Activated naive CD4-positive, alpha-beta T cell treated with anti-CD3 and anti-CD28 coated beads, Interleukin-2, amount 50 U/mL, for 72 hours (primary cell): ENCODE measurements around the gene KCNIP3. TPM values are rescaled to one million over a fixed set of nuclear protein-coding genes. Genes with fewer than 3 reads are reported as not detected.
A peak's percentile ranks its signal among the peaks of the same experiment; 100 is the strongest.

Source experiments
- ATAC-seq, 2 donors: fragments of 150-1000 bp; cut with Tn5 transposase; 2 replicates each; pipeline ENCODE4 v1.10.0; 2021; ENCODE audit warnings: mild to moderate bottlenecking in 2 of 2, moderate library complexity in 2 of 2
- DNase-seq, 2 donors: peaks; one replicate each; pipeline ENCODE4 v3.0.0; 2021 to 2022; ENCODE audit warnings: low spot score in 2 of 2
- H3K27ac Mint-ChIP-seq, 2 donors: one replicate each; pipeline ENCODE4 v1.8.0; 2022; ENCODE audit warnings: mild to moderate bottlenecking in 2 of 2, mixed read lengths in 2 of 2
- H3K36me3 Mint-ChIP-seq, 2 donors: one replicate each; pipeline ENCODE4 v1.8.0; 2022; ENCODE audit warnings: mixed read lengths in 2 of 2
- H3K9me3 Mint-ChIP-seq, 2 donors: one replicate each; pipeline ENCODE4 v1.8.0; 2022; ENCODE audit warnings: mixed read lengths in 2 of 2
- total RNA-seq, 2 donors: library from RNA; stranded (reverse); gene quantifications; one replicate each; pipeline ENCODE4 v1.2.3, GENCODE V29; 2022

KCNIP3 gene
- total RNA-seq, 2 donors from 2014 or later: not detected

DNA sequence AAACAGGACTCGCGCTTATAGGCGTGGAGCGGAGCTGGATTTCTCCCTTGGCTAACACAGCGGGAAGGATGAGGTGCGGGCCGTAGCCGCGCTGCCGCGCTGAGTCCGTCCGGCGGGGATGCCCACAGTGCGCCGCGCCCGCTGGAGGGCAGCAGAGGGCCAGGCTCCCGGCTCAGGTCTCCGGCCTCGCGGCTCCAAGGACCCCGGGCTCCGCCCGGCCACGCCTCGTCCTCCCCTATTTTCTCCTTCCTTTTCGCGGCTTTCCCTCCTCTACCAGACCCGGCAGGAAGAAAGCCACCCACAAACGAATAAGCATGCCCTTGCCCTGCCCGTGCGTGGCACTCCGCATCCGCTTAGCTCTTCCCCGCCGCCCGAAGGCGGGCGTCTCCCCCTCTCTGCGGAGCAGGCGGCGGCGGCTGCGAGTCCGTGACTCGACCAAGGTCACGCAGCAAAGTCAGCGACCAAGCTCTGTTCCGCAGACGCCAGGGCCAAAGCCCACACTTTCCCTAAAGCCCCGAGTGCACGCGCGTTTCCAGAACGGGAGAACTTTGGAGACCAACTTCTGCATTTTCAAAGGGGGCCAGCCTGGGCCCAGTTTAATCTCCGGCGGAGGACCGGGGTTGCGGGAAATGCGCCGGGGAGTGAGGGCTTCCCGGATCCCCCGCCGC is 48.5 kb downstream of the KCNIP3 start:
- H3K36me3 Mint-ChIP-seq: no peaks in the 10 kb centered on the region
- ATAC-seq: peak; percentile 91 to 92
- no peaks in the 10 kb centered on the region for H3K9me3 Mint-ChIP-seq
- no peak overlapping the region for H3K27ac Mint-ChIP-seq
- DNase-seq: peak; percentile 59 to 82

- no peaks in the 10 kb centered on the region for H3K36me3 Mint-ChIP-seq
- H3K27ac Mint-ChIP-seq: no peak overlapping the region
- ATAC-seq (peak; percentile 19 to 27), DNase-seq (peak in 1 of 2 donors; percentile 44)
- H3K9me3 Mint-ChIP-seq: no peaks in the 10 kb centered on the region
Observed at GRCh38 chr2:95346231-95346737, 49.1 kb downstream of the KCNIP3 start.

DNA sequence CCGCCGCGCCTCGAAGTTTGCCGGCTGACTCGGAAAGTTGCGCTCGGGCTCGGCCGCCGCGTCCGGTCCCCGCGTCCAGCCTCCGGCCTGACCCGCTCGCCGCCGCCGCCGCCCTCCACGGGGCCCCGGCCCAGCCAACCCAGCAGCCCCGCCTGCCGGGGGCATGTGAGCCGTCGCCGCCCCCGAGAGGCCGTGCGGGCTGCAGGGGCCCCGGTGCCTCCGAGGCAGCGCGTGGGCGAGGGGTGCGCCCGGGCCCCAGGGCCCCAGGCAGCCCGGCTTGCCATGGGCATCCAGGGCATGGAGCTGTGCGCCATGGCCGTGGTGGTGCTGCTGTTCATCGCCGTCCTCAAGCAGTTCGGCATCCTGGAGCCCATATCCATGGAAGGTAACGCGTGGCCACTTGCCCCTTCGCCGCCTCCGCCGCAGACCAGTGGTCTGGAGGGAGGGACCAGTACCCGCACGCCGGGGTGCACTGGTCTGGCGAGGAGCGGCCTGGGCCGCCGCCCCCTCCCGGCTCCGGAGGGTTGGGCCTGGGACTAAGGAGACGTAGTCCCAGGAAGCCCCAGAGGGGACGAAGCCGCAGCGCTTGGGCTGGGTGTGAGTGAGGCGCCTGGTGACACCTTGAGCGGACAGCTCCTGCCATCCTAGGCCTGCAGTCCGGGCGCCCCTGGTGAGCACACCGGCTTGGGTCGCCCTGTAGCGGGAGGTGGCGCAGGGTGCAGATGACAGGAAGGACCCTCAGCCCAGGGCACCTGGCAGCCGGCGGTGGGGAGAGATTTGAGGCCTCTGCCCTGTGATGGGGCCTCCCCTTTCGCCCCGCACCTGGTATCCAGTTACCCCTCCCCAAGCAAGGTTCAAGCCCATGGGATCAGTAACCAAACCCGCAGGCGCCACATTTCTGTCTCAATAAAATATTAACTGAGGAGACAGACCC is 49.9 kb downstream of the KCNIP3 start:
- ATAC-seq (no peak), DNase-seq (peak in 1 of 2 donors; percentile 53)
- no peaks in the 10 kb centered on the region for H3K36me3 Mint-ChIP-seq
- no peaks in the 10 kb centered on the region for H3K9me3 Mint-ChIP-seq
- H3K27ac Mint-ChIP-seq: no peak overlapping the region

DNA sequence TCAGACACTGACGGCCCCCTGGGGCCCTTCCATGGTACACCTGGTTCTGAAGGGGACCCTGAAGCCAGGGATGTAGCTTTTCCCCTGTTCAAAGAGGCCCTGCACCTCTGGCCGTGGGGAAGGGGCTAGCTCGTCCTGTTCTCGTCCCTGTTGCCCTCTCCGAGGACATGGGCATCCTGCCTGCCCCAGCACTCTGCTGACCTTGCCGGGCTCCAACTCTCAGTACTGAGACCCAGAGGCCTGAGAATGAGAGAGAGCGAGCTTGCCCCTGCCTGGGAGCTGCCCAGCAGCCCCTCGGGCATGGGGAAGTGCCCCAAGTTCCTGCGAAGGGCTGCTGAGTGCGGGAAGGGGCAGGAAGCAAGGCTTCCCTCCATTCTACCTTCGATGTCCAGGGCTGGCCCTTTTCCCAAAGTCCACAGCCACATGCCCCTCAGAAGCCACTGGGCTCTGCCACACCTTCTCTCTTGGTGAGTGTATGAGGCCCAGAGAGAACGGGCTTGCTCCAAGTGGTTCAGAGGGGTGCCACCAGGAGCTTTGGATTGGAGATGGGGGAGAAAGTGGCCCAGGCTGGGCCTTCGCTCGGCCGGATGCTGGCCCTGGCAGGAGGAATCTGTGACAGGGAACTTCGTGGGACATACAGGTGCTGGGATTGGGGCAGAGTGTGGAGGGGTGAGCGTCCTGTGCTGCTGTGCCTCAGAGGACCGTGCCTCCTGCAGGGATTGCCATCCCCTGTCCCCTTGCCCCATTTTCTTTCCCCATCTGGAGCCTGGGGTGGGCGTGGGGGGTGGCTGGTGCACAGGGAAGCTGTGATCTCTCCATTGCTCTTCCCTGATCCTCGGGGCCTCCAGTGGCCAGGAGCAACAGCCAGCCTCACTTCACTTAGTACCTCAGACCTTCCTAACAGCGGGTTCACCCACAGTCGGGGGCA is 50.8 kb downstream of the KCNIP3 start:
- ATAC-seq (no peak), DNase-seq (peak in 1 of 2 donors; percentile 43)
- Mint-ChIP-seq H3K36me3 (no peaks in the 10 kb centered on the region), H3K27ac (no peak overlapping the region), H3K9me3 (no peaks in the 10 kb centered on the region)

DNA sequence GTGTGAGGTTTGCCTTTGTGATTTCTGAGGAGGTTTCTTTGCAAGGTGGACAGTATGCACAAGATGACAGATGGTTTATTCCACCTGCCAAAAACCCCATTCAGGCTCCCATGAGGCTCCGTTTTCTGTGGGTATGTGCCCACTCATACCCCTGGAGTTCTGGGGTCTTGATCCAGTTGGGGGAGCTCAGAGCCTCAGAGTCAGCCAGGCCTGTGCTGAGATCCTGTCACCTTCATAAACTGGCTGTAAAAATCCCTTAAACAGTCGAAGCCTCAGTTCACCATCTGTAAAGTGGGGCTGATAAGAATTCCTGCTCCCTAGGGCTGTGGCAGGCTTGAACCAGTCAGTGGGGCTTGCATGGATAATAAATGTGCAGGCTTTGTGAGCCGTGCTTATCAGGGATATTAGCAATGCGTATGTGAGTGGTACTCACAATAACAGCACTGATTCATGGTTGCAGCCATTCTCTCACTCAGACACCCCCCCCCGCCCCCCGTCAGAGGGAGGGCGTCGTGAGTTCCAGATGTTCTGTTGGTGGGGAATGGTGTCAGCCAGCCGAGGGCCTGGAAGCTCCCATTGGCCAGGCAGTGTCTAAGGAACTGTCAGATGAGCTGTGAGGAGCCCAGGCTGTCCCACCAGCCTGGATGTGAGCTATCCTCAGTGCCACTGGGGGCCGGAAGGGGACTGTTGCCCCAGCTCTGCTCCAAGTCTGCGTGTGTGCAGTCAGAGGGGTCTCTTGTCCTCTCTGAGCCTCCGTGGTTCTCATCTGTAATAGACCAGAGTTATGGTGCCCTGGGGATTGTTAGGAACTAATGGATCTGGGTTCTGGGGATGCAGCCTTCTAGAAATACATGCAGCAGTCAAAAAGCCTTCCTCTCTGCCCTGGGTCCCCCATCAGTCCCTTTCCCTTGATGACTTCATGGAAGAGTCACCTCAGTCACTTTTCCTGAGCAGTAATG is 51.7 kb downstream of the KCNIP3 start:
- ATAC-seq (no peak), DNase-seq (peak in 1 of 2 donors; percentile 28)
- no peaks in the 10 kb centered on the region for H3K36me3 Mint-ChIP-seq
- H3K27ac Mint-ChIP-seq: no peak overlapping the region
- H3K9me3 Mint-ChIP-seq: no peaks in the 10 kb centered on the region

- H3K27ac Mint-ChIP-seq: no peak overlapping the region
- DNase-seq: peak in 1 of 2 donors; percentile 38
- H3K36me3 Mint-ChIP-seq: no peaks in the 10 kb centered on the region
- no peak for ATAC-seq
- no peaks in the 10 kb centered on the region for H3K9me3 Mint-ChIP-seq
Observed at GRCh38 chr2:95349568-95350322, 52.6 kb downstream of the KCNIP3 start.

- Mint-ChIP-seq H3K27ac (no peak overlapping the region), H3K9me3 (no peaks in the 10 kb centered on the region), H3K36me3 (no peaks in the 10 kb centered on the region)
- ATAC-seq: no peak
- DNase-seq: no peak
Observed at GRCh38 chr2:95350368-95350767, 53.2 kb downstream of the KCNIP3 start.

GRCh38 chr2:95350774-95351597 is 53.8 kb downstream of the KCNIP3 start:
- Mint-ChIP-seq H3K27ac (peak overlapping the region in 1 of 2 donors; percentile 60), H3K36me3 (no peaks in the 10 kb centered on the region), H3K9me3 (no peaks in the 10 kb centered on the region)
- DNase-seq (peak in 1 of 2 donors; percentile 50), ATAC-seq (no peak)

DNA sequence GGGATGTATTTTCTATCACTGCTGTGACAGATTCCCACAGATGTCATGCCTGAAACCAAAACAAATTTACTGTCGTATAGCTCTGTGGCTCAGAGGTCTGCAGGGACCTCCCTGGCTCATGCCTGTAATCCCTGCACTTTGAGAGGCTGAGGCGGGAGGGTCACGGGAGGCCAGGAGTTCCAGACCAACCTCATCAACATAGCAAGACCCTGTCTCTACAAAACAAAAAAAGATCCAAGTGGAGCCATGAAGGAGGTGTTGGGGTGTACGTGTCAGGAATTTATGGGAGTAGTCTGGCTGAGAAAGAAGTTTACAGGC is 54.4 kb downstream of the KCNIP3 start:
- DNase-seq (no peak), ATAC-seq (no peak)
- Mint-ChIP-seq H3K36me3 (no peaks in the 10 kb centered on the region), H3K9me3 (no peaks in the 10 kb centered on the region), H3K27ac (no peak overlapping the region)

DNA sequence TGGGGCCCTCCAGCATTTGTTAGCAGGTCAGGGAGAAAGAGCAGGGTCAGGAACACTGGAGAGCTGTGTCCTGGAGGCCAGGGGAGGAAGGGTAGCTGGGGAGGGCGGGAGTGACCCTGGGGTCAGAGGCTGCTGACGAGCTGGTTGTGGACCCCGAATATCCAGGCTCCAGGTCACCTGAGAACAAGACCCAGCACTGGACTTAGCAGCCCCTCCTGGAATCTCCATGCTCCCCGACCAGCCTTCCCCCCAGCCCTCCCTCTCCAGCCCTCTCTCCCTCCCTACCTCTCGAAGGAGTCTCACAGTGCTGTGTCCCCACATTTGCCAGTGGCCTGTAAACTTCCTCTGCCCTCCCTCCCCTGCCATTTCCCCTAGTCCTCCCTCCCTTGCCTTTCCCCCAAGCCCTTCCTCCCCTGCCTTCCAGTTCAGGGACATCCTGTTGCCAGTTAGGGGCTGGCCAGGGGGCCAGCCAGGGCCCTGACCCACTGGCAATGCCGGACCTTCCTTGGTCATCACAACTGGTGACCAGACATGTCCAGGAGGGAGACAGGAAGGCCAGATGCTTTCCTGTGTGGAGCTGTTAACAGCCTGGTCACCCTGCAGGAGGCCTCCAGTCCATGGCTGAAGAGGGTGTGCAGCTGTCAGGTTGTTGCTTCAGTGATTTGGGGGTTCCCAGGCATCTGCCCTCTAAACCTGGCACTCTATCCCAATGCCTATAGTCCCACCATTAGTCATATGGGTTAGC is 55.3 kb downstream of the KCNIP3 start:
- Mint-ChIP-seq H3K27ac (no peak overlapping the region), H3K36me3 (no peaks in the 10 kb centered on the region), H3K9me3 (no peaks in the 10 kb centered on the region)
- ATAC-seq (no peak), DNase-seq (no peak)

- DNase-seq (peak in 1 of 2 donors; percentile 42), ATAC-seq (no peak)
- H3K27ac Mint-ChIP-seq: no peak overlapping the region
- no peaks in the 10 kb centered on the region for H3K36me3 Mint-ChIP-seq
- no peaks in the 10 kb centered on the region for H3K9me3 Mint-ChIP-seq
Observed at GRCh38 chr2:95353055-95353575, 56.0 kb downstream of the KCNIP3 start.

GRCh38 chr2:95353613-95354468 is 56.7 kb downstream of the KCNIP3 start:
- Mint-ChIP-seq H3K9me3 (no peaks in the 10 kb centered on the region), H3K36me3 (no peaks in the 10 kb centered on the region), H3K27ac (peak overlapping the region in 1 of 2 donors; percentile 72)
- no peak for ATAC-seq
- peak in 1 of 2 donors; percentile 39 for DNase-seq

GRCh38 chr2:95354469-95354901 is 57.3 kb downstream of the KCNIP3 start:
- Mint-ChIP-seq H3K36me3 (no peaks in the 10 kb centered on the region), H3K27ac (no peak overlapping the region), H3K9me3 (no peaks in the 10 kb centered on the region)
- no peak for ATAC-seq
- DNase-seq: peak in 1 of 2 donors; percentile 34
